Right renal cortex interstitium (tissue), 3 donors: ENCODE results near the gene LHX3. TPM values are rescaled to one million over a fixed set of nuclear protein-coding genes. Genes with fewer than 3 reads are reported as not detected.

Experiments used
- DNase-seq, 3 donors: peaks; one replicate each; pipeline ENCODE4 v3.0.0-alpha.2; 2013; ENCODE audit warnings: low read depth in 3 of 3, low spot score in 2 of 3
- polyA plus RNA-seq, 3 donors: library from polyadenylated mRNA; unstranded; fragments of 120-200 nt; gene quantifications; one replicate each; pipeline ENCODE4 v1.2.1, GENCODE V29; 2013; ENCODE audit not compliant: insufficient read length in 3 of 3

LHX3 gene
- polyA plus RNA-seq, 3 donors = not detected

DNA sequence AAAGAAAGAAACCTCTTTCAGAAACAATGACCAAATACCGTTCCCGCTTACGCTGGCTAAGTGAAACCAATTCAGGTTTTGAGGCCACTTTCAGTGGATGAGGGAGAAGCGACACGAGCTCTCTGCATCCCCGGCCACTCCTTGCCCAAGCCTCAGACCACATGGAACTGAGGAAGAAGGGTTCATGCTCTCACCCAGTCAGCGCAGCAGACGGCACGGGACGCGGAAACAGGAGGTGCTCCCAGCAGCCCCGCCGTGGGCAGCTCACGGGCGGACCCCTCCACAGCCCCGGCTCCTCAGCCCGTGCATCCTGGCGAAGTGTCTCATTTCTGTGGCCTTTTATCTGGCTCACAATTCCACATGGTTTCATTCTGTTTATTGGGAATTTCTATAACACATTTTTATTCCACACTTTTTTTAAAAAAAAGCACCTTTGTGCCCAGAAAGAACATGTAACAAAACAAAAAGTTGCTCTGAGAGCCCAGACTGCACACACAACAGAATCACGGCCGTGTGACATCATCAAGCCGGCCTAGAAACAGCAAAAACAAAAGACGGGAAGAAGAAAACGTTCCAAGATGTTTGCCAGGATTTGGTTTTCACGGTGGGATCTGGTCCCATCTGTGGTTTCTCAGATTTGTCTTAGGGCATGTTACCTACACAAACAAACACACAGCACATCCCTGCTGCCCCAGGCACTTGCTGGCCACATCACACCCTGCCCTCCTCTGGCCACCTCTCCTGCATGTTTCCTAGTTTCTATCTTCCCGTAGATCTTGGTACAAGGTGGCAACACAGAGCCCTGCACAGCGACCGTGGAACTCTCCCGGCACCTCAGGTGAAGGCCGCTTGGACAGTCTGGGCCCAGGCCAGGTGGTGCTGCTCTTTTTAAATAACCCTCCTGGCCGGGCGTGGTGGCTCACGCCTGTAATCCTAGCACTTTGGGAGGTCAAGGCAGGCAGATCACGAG lies 24.5 kb upstream of the LHX3 start:
- no peak for DNase-seq

- no peak for DNase-seq
Observed at GRCh38 chr9:136228107-136228875, 23.4 kb upstream of the LHX3 start.

DNA sequence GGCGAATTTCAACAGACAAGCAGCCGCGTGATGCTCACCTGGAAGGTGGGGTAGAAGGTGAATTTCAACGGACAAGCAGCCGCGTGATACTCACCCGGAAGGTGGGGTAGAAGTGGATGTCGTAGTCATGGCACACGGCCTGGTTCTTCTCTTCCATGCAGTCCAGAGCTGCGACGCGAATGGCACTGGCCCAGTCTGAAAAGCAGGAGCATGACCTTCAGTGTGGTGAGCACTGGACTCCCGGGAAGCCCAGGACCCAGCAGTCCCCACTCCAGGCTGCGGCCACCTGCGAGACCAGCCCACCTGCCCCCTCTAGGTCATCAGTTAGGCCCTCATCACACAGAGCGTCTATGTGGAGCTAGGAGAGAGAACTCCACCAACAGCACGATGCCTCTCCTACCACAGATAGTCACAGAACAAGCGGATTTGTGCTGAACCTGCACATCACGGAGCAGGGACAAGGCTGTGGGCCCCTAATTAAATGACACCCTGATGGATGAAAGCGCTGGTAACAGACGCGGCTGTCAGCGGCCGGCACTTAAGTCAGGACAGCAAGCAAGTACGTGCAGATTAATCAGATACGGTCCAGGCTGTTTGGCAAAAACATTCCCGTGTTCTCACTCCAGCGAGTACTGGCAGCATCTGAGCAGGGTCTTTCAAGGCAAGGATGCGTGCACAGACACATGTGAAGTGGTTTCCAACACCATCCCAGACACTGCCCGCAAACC lies 21.9 kb upstream of the LHX3 start:
- DNase-seq = no peak

GRCh38 chr9:136225748-136226679 lies 21.1 kb upstream of the LHX3 start:
- no peak for DNase-seq

- no peak for DNase-seq
Observed at GRCh38 chr9:136225366-136225747, 20.4 kb upstream of the LHX3 start.

DNA sequence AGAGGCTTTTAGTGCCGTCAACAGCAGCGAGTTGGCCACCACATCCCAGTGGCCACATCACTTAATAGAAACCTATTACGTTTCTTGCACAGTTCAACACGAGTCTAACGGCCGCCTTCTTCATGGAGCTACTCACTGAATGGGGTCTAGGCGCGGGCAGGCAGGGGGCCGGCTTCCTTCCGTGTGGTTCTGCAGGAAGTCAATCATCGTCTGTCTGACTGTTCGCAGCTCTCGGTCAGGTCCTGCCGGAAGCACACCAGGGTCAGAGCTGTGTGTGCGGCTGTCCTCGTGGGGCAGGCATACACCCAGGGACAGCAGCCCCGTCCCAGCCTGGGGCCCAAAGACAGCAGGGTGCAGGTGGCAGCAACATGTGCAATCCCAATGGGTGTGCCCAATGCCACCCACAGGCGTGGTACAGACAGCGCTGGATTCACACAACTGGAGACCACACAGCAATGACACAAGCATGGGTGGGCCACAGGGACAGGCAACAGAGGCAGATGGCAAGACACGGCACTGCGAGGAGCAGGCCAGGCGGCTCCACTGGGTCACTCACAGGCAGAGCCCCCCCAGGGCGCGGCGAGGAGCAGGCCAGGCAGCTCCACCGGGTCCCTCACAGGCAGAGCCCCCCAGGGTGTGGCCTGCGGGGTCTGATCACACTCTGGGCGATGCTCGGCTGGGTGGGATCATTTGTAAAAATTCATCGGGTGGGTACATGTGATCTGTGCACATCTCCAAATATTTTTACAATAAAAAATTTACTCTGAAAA lies 19.1 kb upstream of the LHX3 start:
- no peak for DNase-seq

DNA sequence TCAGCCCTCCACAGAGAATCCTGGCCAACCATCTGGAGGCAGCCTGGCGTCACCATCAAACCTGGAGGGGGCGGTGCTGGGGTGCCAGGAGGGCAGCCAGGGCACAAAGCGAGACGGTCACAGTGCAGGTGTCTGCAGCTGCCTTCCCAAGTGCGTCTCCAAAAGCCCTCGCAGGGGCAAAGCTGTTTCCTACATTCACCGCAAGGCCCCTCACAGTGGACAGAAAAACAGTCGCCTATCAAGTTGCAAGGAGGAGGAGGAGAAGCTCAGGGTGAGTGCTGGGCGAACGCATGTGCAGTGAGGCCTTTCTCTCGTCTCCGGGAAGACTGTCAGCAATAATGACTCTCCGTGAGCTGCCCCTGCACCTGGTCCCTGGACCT lies 18.0 kb upstream of the LHX3 start:
- DNase-seq = no peak

- DNase-seq = no peak
Observed at GRCh38 chr9:136222166-136222905, 17.4 kb upstream of the LHX3 start.

- no peak for DNase-seq
Observed at GRCh38 chr9:136220017-136220729, 15.2 kb upstream of the LHX3 start.

- no peak for DNase-seq
Observed at GRCh38 chr9:136219276-136219675, 14.3 kb upstream of the LHX3 start.

DNA sequence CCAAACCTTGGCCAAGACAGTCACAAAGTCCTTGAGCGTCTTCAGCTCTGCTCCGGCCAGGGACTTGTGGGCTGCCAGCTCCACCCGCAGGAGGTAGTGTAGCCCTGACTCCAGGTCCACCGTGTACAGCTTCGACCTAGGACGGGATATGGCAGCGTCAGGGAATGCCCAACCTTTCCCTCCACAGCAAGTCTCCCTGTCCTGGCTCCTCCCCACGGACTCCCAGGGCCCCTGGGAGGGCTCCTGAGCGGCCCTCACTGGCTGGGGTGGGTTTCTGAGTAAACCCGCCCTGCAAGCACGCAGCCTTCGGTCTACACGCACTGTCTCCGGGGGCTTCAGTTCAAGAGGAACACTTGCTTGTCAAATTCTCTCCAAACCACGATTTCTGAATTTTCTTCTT lies 13.7 kb upstream of the LHX3 start:
- DNase-seq = no peak

DNA sequence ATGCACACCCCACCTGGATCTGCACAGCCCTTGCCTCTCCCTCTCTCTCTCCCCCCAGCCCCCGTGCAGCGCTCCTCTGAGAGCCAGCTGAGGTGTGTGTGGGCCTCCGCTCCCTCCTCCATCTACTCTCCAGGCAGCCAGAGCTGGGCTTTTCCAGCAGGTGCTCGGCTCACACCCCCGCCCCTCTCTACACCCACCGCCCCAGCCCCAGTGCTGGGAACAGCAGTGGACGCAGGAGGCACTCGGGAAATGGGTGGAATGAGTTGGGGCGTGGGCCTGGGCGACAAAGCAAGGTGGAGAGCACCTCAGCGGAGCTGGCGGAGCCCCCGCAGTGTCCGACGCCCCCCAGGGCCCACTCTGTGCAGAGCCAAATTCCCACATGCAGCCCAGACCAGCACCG lies 13.3 kb upstream of the LHX3 start:
- no peak for DNase-seq

GRCh38 chr9:136216541-136217244 lies 11.8 kb upstream of the LHX3 start:
- no peak for DNase-seq

DNA sequence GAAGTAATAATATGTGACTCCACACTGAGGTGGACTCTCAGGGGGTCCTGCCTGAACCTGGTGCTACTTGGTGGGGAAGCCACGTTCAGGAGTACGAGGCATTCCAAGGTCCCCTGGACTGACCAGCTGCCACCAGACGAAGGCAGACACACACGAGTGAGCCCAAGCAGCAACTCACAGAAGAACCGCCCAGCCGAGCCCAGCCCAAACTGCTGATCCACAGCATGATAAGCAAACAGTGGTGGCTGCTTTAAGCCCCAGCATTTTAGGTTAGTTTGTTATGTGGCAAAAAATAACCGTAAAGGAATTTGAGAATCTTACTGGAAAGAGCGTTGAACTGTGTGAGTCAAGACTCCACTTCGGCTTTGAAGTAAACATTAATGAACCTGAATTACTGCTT lies 8.8 kb upstream of the LHX3 start:
- DNase-seq = no peak

- DNase-seq = no peak
Observed at GRCh38 chr9:136212345-136212950, 7.5 kb upstream of the LHX3 start.

DNA sequence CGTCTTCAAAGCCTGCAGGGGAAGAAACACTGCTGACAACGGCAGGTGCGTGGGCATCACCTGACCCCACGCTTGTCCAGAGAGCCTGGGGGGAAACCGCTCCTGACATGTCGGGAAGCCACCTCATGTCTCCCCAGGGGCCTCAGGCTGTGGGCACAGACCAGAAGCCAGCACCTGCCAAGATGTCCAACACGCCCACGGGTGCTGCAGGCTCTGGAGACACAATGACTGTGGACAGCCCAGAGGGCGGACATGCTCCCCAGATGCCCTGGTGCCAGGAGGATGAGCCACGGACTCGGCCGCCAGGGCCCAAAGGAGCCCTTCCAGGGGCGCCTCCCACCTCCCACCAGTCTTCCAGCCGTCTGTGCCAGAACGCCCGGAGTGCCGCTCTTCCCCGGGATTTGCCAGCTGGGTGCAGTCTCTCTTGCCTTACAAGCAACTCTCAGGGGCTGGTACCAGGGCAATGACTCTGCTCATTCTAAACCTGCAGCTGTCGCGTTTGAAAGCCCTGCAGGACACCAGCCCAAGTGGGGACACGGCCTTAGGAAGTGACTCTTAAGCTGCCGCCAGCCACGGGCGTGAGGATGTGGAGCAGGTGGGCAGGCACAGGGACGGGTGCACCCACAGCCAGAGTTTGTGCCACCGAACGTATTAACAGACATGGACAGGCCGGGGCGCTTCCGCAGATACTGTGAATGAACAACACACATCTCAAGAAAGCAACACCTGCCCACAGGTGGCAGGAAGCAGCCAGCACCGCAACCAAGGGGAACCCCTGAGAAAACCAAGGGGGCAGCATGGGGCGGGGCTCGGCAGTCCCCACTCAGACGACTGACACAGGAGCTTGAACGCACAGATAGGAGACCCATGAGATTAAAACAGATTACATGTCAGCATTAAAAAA lies 6.8 kb upstream of the LHX3 start:
- no peak for DNase-seq
